Parathyroid adenoma (tissue), 2 donors: ENCODE data around the gene SLC23A2.

Experiments
- H2AFZ ChIP-seq: fragments of 300-600 bp; sonication (generic); one replicate; pipeline ENCODE4 v1.7.0; 2017; ENCODE audit warnings: antibody characterized with exemption, mild to moderate bottlenecking
- H3K27ac ChIP-seq: fragments of 300-600 bp; sonication (generic); one replicate; pipeline ENCODE4 v1.7.0; 2017
- H3K27me3 ChIP-seq: fragments of 300-600 bp; sonication (generic); one replicate; pipeline ENCODE4 v1.7.0; 2017; ENCODE audit warnings: low read length; ENCODE audit not compliant: control insufficient read depth, insufficient read depth
- H3K36me3 ChIP-seq: fragments of 300-600 bp; sonication (generic); one replicate; pipeline ENCODE4 v1.7.0; 2017; ENCODE audit warnings: low read length; ENCODE audit not compliant: control insufficient read depth, insufficient read depth
- H3K4me1 ChIP-seq: fragments of 300-600 bp; sonication (generic); one replicate; pipeline ENCODE4 v1.7.0; 2017; ENCODE audit warnings: control low read depth
- H3K4me2 ChIP-seq: fragments of 300-600 bp; sonication (generic); one replicate; pipeline ENCODE4 v1.7.0; 2017; ENCODE audit warnings: low read length
- H3K4me3 ChIP-seq: fragments of 300-600 bp; sonication (generic); one replicate; pipeline ENCODE4 v1.7.0; 2017; ENCODE audit warnings: low read depth, low read length
- H3K79me2 ChIP-seq: fragments of 300-600 bp; sonication (generic); one replicate; pipeline ENCODE4 v1.7.0; 2017; ENCODE audit warnings: control low read depth
- H3K9ac ChIP-seq: fragments of 300-600 bp; sonication (generic); one replicate; pipeline ENCODE4 v1.7.0; 2017; ENCODE audit warnings: mild to moderate bottlenecking
- H3K9me3 ChIP-seq: fragments of 300-600 bp; sonication (generic); one replicate; pipeline ENCODE4 v1.7.0; 2017; ENCODE audit warnings: low read length; ENCODE audit not compliant: control insufficient read depth
- CTCF ChIP-seq: fragments of 300-600 bp; sonication (generic); IDR thresholded peaks from one replicate; pipeline ENCODE4 v1.7.0; 2017; ENCODE audit warnings: antibody characterized with exemption, mild to moderate bottlenecking
- donor health status: primary hyperparathyroidism.

The SLC23A2 gene

GRCh38 chr20:4811661-4812181, 189.6 kb downstream of the SLC23A2 start:
- Histone ChIP-seq H3K4me1 (peaks cover 3% of the 10 kb centered on the region), H3K79me2 (no peaks in the 10 kb centered on the region), H3K4me3 (no peak overlapping the region), H3K9ac (no peak overlapping the region), H3K36me3 (no peaks in the 10 kb centered on the region), H2AFZ (no peak overlapping the region), H3K4me2 (no peak overlapping the region), H3K9me3 (no peaks in the 10 kb centered on the region), H3K27ac (no peak overlapping the region), H3K27me3 (no peaks in the 10 kb centered on the region)
- no peak for TF ChIP-seq CTCF

GRCh38 chr20:4811257-4811656, 190.1 kb downstream of the SLC23A2 start:
- Histone ChIP-seq H3K9me3 (no peaks in the 10 kb centered on the region), H3K9ac (no peak overlapping the region), H3K79me2 (no peaks in the 10 kb centered on the region), H3K27me3 (no peaks in the 10 kb centered on the region), H3K4me1 (peaks cover 3% of the 10 kb centered on the region), H3K36me3 (no peaks in the 10 kb centered on the region), H3K4me3 (no peak overlapping the region), H3K27ac (no peak overlapping the region), H2AFZ (no peak overlapping the region), H3K4me2 (no peak overlapping the region)
- TF ChIP-seq CTCF = no peak

- no peak overlapping the region for H3K27ac ChIP-seq
Observed at GRCh38 chr20:4810426-4811019, 190.8 kb downstream of the SLC23A2 start.

GRCh38 chr20:4809707-4810106, 191.6 kb downstream of the SLC23A2 start:
- no peak for TF ChIP-seq CTCF
- Histone ChIP-seq H3K27ac (no peak overlapping the region), H3K79me2 (no peaks in the 10 kb centered on the region)

More at GRCh38 chr20:4810426-4811019, 190.8 kb downstream of the SLC23A2 start:
- no peak overlapping the region for H3K4me3 ChIP-seq
- no peak overlapping the region for H2AFZ ChIP-seq
- no peaks in the 10 kb centered on the region for H3K27me3 ChIP-seq
- TF ChIP-seq CTCF = no peak
- peaks cover 3% of the 10 kb centered on the region for H3K4me1 ChIP-seq
- H3K36me3 ChIP-seq = no peaks in the 10 kb centered on the region
- no peak overlapping the region for H3K9ac ChIP-seq
- no peaks in the 10 kb centered on the region for H3K79me2 ChIP-seq
- H3K9me3 ChIP-seq = no peaks in the 10 kb centered on the region
- H3K4me2 ChIP-seq = no peak overlapping the region

GRCh38 chr20:4808872-4809271, 192.4 kb downstream of the SLC23A2 start:
- H3K9ac ChIP-seq = no peak overlapping the region

More at GRCh38 chr20:4809707-4810106, 191.6 kb downstream of the SLC23A2 start:
- Histone ChIP-seq H3K4me1 (peaks cover 3% of the 10 kb centered on the region), H3K4me3 (no peak overlapping the region), H3K27me3 (no peaks in the 10 kb centered on the region), H2AFZ (no peak overlapping the region), H3K36me3 (no peaks in the 10 kb centered on the region), H3K9me3 (no peaks in the 10 kb centered on the region), H3K4me2 (no peak overlapping the region), H3K9ac (no peak overlapping the region)

More at GRCh38 chr20:4808872-4809271, 192.4 kb downstream of the SLC23A2 start:
- Histone ChIP-seq H3K27ac (no peak overlapping the region), H3K4me3 (no peak overlapping the region), H3K4me1 (peaks cover 1% of the 10 kb centered on the region), H3K79me2 (no peaks in the 10 kb centered on the region), H3K9me3 (no peaks in the 10 kb centered on the region), H2AFZ (no peak overlapping the region), H3K36me3 (no peaks in the 10 kb centered on the region), H3K4me2 (no peak overlapping the region), H3K27me3 (no peaks in the 10 kb centered on the region)
- no peak for TF ChIP-seq CTCF
